SK-N-SH (cell line): ENCODE results near the gene AQP5. TPM values are rescaled to one million over a fixed set of nuclear protein-coding genes. Genes with fewer than 3 reads are reported as not detected.
"Not testable (repeated sequence)": the region's sequence is repeated elsewhere in the genome, so short reads cannot be mapped to it uniquely, and the experiment has no call there.

Experiments used
- CTCF ChIA-PET: fragments of 300-600, 350-600 bp; formaldehyde crosslinking; extraction: SDS; loops from one replicate; lab custom pipeline; 2021; lab: Yijun Ruan, JAX
- POLR2A ChIA-PET: fragments of 350-600 bp; sonication (Branson Sonifier 250); formaldehyde crosslinking; extraction: SDS; loops from one replicate; lab custom pipeline; 2020; ENCODE audit warnings: antibody characterized with exemption, inconsistent platforms; lab: Yijun Ruan, JAX
- DNase-seq: peaks from one replicate; pipeline ENCODE4 v3.0.0; 2012
- H2AFZ ChIP-seq: fragments of 200-600 bp; sonication (generic); 2 replicates; pipeline ENCODE4 v1.8.1; 2016; ENCODE audit warnings: antibody characterized with exemption, mild to moderate bottlenecking, low read depth
- H3F3A ChIP-seq: fragments of 200-600 bp; sonication (generic); replicated peaks from 2 replicates; pipeline ENCODE3; 2016; ENCODE audit warnings: antibody characterized with exemption, mild to moderate bottlenecking; ENCODE audit not compliant: insufficient read depth
- H3K27ac ChIP-seq, 2 experiments: fragments of 200-500 bp in 1 of 2; fragments of 200-600 bp in 1 of 2; sonication (Bioruptor generic) in 1 of 2; sonication (generic), shearing (Covaris generic) in 1 of 2; 2 replicates each; pipeline versions ENCODE4 v1.5.1 to v1.6.1; 2014 to 2016; ENCODE audit warnings: low read depth in 2 of 2, inconsistent platforms in 1 of 2, low read length in 1 of 2, mild to moderate bottlenecking in 1 of 2, mixed read lengths in 1 of 2
- H3K27me3 ChIP-seq: fragments of 200-600 bp; sonication (generic), shearing (Covaris generic); 2 replicates; pipeline ENCODE4 v1.6.1; 2016; ENCODE audit warnings: mixed run types; ENCODE audit not compliant: insufficient read depth
- H3K36me3 ChIP-seq, 2 experiments: fragments of 200-500 bp in 1 of 2; fragments of 200-600 bp in 1 of 2; sonication (Bioruptor generic) in 1 of 2; sonication (generic) in 1 of 2; replicated peaks in 1 of 2; 2 replicates each; pipeline versions ENCODE3 to v1.5.1; 2014 to 2016; ENCODE audit warnings: low read length in 1 of 2, mild to moderate bottlenecking in 1 of 2; ENCODE audit not compliant: insufficient read depth in 2 of 2, control insufficient read depth in 1 of 2
- H3K4me1 ChIP-seq, 2 experiments: fragments of 200-500 bp in 1 of 2; fragments of 200-600 bp in 1 of 2; sonication (Bioruptor generic) in 1 of 2; sonication (generic), shearing (Covaris generic) in 1 of 2; 2 replicates each; pipeline versions ENCODE4 v1.5.1 to v1.6.1; 2014 to 2016; ENCODE audit warnings: low read depth in 1 of 2, low read length in 1 of 2, mixed run types in 1 of 2; ENCODE audit not compliant: insufficient read depth in 2 of 2, control insufficient read depth in 1 of 2
- H3K4me2 ChIP-seq: fragments of 200-600 bp; sonication (generic), shearing (Covaris generic); 2 replicates; pipeline ENCODE4 v1.6.1; 2017; ENCODE audit warnings: mixed run types
- H3K4me3 ChIP-seq, 2 experiments: fragments of 200-500 bp in 1 of 2; fragments of 200-600 bp in 1 of 2; sonication (Bioruptor generic) in 1 of 2; sonication (generic), shearing (Covaris generic) in 1 of 2; 2 replicates each; pipeline versions ENCODE4 v1.5.1 to v1.8.1; 2014 to 2016; ENCODE audit warnings: low read depth in 2 of 2, inconsistent platforms in 1 of 2, low read length in 1 of 2, mild to moderate bottlenecking in 1 of 2, mixed read lengths in 1 of 2, moderate library complexity in 1 of 2
- H3K79me2 ChIP-seq: fragments of 200-600 bp; sonication (generic); 2 replicates; pipeline ENCODE4 v1.8.1; 2017; ENCODE audit warnings: mild to moderate bottlenecking; ENCODE audit not compliant: insufficient read depth
- H3K9ac ChIP-seq: fragments of 200-600 bp; sonication (generic); 2 replicates; pipeline ENCODE4 v1.6.1; 2017; ENCODE audit warnings: mixed run types
- H3K9me2 ChIP-seq: fragments of 200-600 bp; sonication (generic); 2 replicates; pipeline ENCODE4 v1.6.1; 2017; ENCODE audit warnings: mixed run types
- H3K9me3 ChIP-seq: fragments of 200-600 bp; sonication (generic); 2 replicates; pipeline ENCODE4 v1.6.1; 2017; ENCODE audit warnings: mixed run types, mild to moderate bottlenecking, moderate library complexity
- H4K20me1 ChIP-seq: fragments of 200-600 bp; sonication (generic); 2 replicates; pipeline ENCODE4 v1.6.1; 2017; ENCODE audit warnings: mild to moderate bottlenecking, mixed run types; ENCODE audit not compliant: insufficient read depth
- CTCF ChIP-seq: fragments of 200-600 bp; sonication (generic); IDR thresholded peaks from 2 replicates; pipeline ENCODE4 v1.6.1; 2017; ENCODE audit warnings: antibody characterized with exemption, mild to moderate bottlenecking, moderate library complexity
- FOXJ3 ChIP-seq: sonication (generic); formaldehyde crosslinking; IDR thresholded peaks from 2 replicates; pipeline ENCODE4 v1.5.1; 2020; ENCODE audit warnings: mild to moderate bottlenecking, missing genetic modification reagents
- FOXM1 ChIP-seq: IDR thresholded peaks from 2 replicates; pipeline ENCODE4 v1.4.0; 2012; ENCODE audit warnings: low read depth, mild to moderate bottlenecking
- GABPA ChIP-seq: IDR thresholded peaks from 2 replicates; pipeline ENCODE4 v1.4.0; 2012; ENCODE audit warnings: low read depth, mild to moderate bottlenecking
- MAX ChIP-seq: IDR thresholded peaks from 2 replicates; pipeline ENCODE4 v1.4.0; 2012; ENCODE audit warnings: low read depth
- MEF2A ChIP-seq: IDR thresholded peaks from 2 replicates; pipeline ENCODE4 v1.4.0; 2012; ENCODE audit warnings: low read depth, borderline replicate concordance
- NFIC ChIP-seq: IDR thresholded peaks from 2 replicates; pipeline ENCODE4 v1.4.0; 2012; ENCODE audit warnings: borderline replicate concordance
- NRF1 ChIP-seq: IDR thresholded peaks from 2 replicates; pipeline ENCODE4 v1.6.1; 2012; ENCODE audit warnings: low read depth, mild to moderate bottlenecking, low read length
- PBX3 ChIP-seq: IDR thresholded peaks from 2 replicates; pipeline ENCODE4; 2012
- RFX5 ChIP-seq: IDR thresholded peaks from 2 replicates; pipeline ENCODE4 v1.6.1; 2012; ENCODE audit warnings: mild to moderate bottlenecking, improper control_type of control experiment, low read length
- RXRA ChIP-seq: IDR thresholded peaks from 2 replicates; pipeline ENCODE4 v1.4.0; 2012; ENCODE audit warnings: low read depth, mild to moderate bottlenecking, borderline replicate concordance
- SMC3 ChIP-seq: IDR thresholded peaks from 2 replicates; pipeline ENCODE4 v1.6.1; 2012; ENCODE audit warnings: low read depth, low read length, improper control_type of control experiment
- TAF1 ChIP-seq: IDR thresholded peaks from 2 replicates; pipeline ENCODE4 v1.6.1; 2012; ENCODE audit warnings: low read depth, mild to moderate bottlenecking, low read length, moderate library complexity, borderline replicate concordance
- TCF12 ChIP-seq: IDR thresholded peaks from 2 replicates; pipeline ENCODE4 v1.4.0; 2012
- TEAD4 ChIP-seq: IDR thresholded peaks from 2 replicates; pipeline ENCODE4 v1.4.0; 2012; ENCODE audit warnings: mild to moderate bottlenecking, borderline replicate concordance; ENCODE audit not compliant: insufficient read depth
- USF2 ChIP-seq: fragments of 150-350 bp; IDR thresholded peaks from 2 replicates; pipeline ENCODE4 v1.6.1; 2017; ENCODE audit warnings: antibody characterized with exemption, low read length, low read depth, borderline replicate concordance
- YY1 ChIP-seq: IDR thresholded peaks from 2 replicates; pipeline ENCODE4 v1.4.0; 2012; ENCODE audit warnings: low read depth, mild to moderate bottlenecking
- WGBS: methylation state at CpG from one replicate; pipeline ENCODE4 v1.1.6; 2017; ENCODE audit warnings: low lambda C conversion rate; 5-methylcytosine and 5-hydroxymethylcytosine counted together
- polyA plus RNA-seq, 3 experiments: library from polyadenylated mRNA; depleted of rRNA; stranded (reverse); fragments of >200 nt; gene quantifications; 2 replicates each; pipeline ENCODE4 v1.2.3, GENCODE V29; 2012

Gene AQP5
- polyA plus RNA-seq, 1 of the 3 experiments (the other 2 are of a cell fraction): 0.10 TPM

- 94% methylated on average over 5 of the region's 5 CpGs for WGBS
- H3F3A ChIP-seq: peaks cover 33% of the 10 kb centered on the region
- no peaks in the 10 kb centered on the region for H3K9me2 ChIP-seq
- CTCF ChIA-PET: interaction anchor here (0.9 to 12.7 kb wide), 8 partner anchors 9 to 119 kb away, joined by 3 to 176 read pairs (median 12); no protein-coding TSS in a partner anchor
- POLR2A ChIA-PET: interaction anchor here (1.2 to 2.0 kb wide), 2 partner anchors 19 to 32 kb away, joined by 3 to 5 read pairs; no protein-coding TSS in a partner anchor
- H3K27ac ChIP-seq: peak overlapping the region; percentile 7 to 99; a peak in 2 of 4 replicates
- no peak overlapping the region for H3K4me2 ChIP-seq
- no peaks in the 10 kb centered on the region for H3K79me2 ChIP-seq
- H3K4me3 ChIP-seq: no peak overlapping the region
- H3K36me3 ChIP-seq: peaks cover 16 to 33% of the 10 kb centered on the region in 2 experiments
- DNase-seq: no peak
- no peaks in the 10 kb centered on the region for H3K9me3 ChIP-seq
- TF ChIP-seq MAX (no peak), PBX3 (no peak), RFX5 (no peak), FOXM1 (no peak), TAF1 (no peak), TEAD4 (no peak), FOXJ3 (no peak), MEF2A (no peak), USF2 (no peak), SMC3 (no peak), GABPA (no peak), NFIC (no peak), NRF1 (no peak), RXRA (no peak), TCF12 (no peak), CTCF (no peak), YY1 (no peak)
- TF ChIP-seq, all 33 proteins: peak for 0
- Histone ChIP-seq H3K4me1 (peaks cover 20 to 61% of the 10 kb centered on the region in 2 experiments), H2AFZ (no peak overlapping the region), H3K27me3 (no peaks in the 10 kb centered on the region), H4K20me1 (no peaks in the 10 kb centered on the region), H3K9ac (no peak overlapping the region)
Measured at GRCh38 chr12:49985981-49986380, 24.3 kb downstream of the AQP5 start.

- not testable (repeated sequence) for DNase-seq, H3K4me3 ChIP-seq, H4K20me1 ChIP-seq, H3K9me2 ChIP-seq, H3K79me2 ChIP-seq, H3K9me3 ChIP-seq, H2AFZ ChIP-seq, H3K27me3 ChIP-seq, H3K4me2 ChIP-seq, H3K27ac ChIP-seq, H3K9ac ChIP-seq
- ChIA-PET CTCF (interaction anchor here (0.7 to 9.7 kb wide), 9 partner anchors 8 to 119 kb away, joined by 3 to 98 read pairs (median 4); no protein-coding TSS in a partner anchor), POLR2A (interaction anchor here (1.2 to 2.0 kb wide), 2 partner anchors 19 to 32 kb away, joined by 3 to 5 read pairs; no protein-coding TSS in a partner anchor)
- 95% methylated on average over 3 of the region's 3 CpGs for WGBS
- Histone ChIP-seq H3K36me3 (peaks cover 17 to 33% of the 10 kb centered on the region in 2 experiments), H3K4me1 (peaks cover 20 to 56% of the 10 kb centered on the region in 2 experiments), H3F3A (peaks cover 33% of the 10 kb centered on the region)
Measured at GRCh38 chr12:49986476-49986875, 24.8 kb downstream of the AQP5 start.
